Ovary (tissue), 9 donors: ENCODE results near the gene TXNDC11. TPM values are rescaled to one million over a fixed set of nuclear protein-coding genes. Genes with fewer than 3 reads are reported as not detected.

ENCODE experiments used
- DNase-seq, 5 donors: peaks; one replicate each; pipeline ENCODE4 v3.0.0-alpha.2; 2019 to 2020
- H3K27ac ChIP-seq, 2 donors: fragments of 200-600 bp; one replicate each; pipeline versions ENCODE4 v1.5.1 to v1.8.0; 2019 to 2022
- H3K27me3 ChIP-seq: fragments of 200-600 bp; one replicate; pipeline ENCODE4 v1.8.0; 2022
- H3K36me3 ChIP-seq: fragments of 200-600 bp; sonication (generic); one replicate; pipeline ENCODE4 v1.5.1; 2019
- H3K4me1 ChIP-seq: one replicate; pipeline ENCODE4 v1.8.1; 2013; ENCODE audit warnings: mild to moderate bottlenecking, moderate library complexity; ENCODE audit not compliant: insufficient read depth
- H3K4me3 ChIP-seq: fragments of 200-600 bp; sonication (generic); one replicate; pipeline ENCODE4 v1.5.1; 2017
- H3K9me3 ChIP-seq, 2 donors: fragments of 200-600 bp in 1 of 2; sonication (generic) in 1 of 2; one replicate each; pipeline versions ENCODE4 v1.5.1 to v1.8.1; 2013 to 2019; ENCODE audit warnings: mild to moderate bottlenecking in 1 of 2, moderate library complexity in 1 of 2
- CTCF ChIP-seq, 3 donors: fragments of 450-650 bp in 2 of 3; fragments of 200-600 bp in 1 of 3; IDR thresholded peaks; one replicate each; pipeline versions ENCODE4 v1.5.1 to v1.8.0; 2016 to 2022; ENCODE audit warnings: antibody characterized with exemption in 3 of 3, mild to moderate bottlenecking in 1 of 3
- EP300 ChIP-seq: sonication (generic); formaldehyde crosslinking; IDR thresholded peaks from one replicate; pipeline ENCODE4 v1.6.1; 2017; ENCODE audit warnings: antibody characterized with exemption
- POLR2A ChIP-seq: fragments of 450-650 bp; IDR thresholded peaks from one replicate; pipeline ENCODE4 v1.6.1; 2017; ENCODE audit warnings: antibody characterized with exemption, mild to moderate bottlenecking, moderate library complexity
- WGBS, 3 donors: extraction: QIAGEN DNeasy Blood & Tissue Kit in 1 of 3; methylation state at CpG; one replicate each; pipeline versions ENCODE4 v1.1.5 to v1.1.7; 2013 to 2017; 5-methylcytosine and 5-hydroxymethylcytosine counted together
- intact Hi-C, 4 donors: fragments of 100-400 bp; cut with DNase I; formaldehyde crosslinking; loops; one replicate each; pipeline versions ENCODE4 v1.11.0 to v1.15.1; 2022 to 2023
- polyA plus RNA-seq, 2 donors: library from polyadenylated mRNA; stranded (reverse); fragments of 200-250 nt in 1 of 2; fragments of 350-450 nt in 1 of 2; fragmentation: Illumina TruSeq in 1 of 2; extraction: RNeasy Lipid Tissue Mini Kit (QIAGEN cat#74804) in 1 of 2; gene quantifications; one replicate each; pipeline ENCODE4 v1.2.3, GENCODE V29; 2013 to 2014
- total RNA-seq, 7 donors: library from RNA; depleted of rRNA in 2 of 7; stranded (reverse); fragments of >200 nt in 2 of 7; fragmentation: NEBNext Ultra II Directional in 3 of 7; extraction: Animal tissue kit (Norgen Biotek cat#: 25700) in 3 of 7; gene quantifications; one replicate each; pipeline versions ENCODE4 v1.1.0 to v1.2.4, GENCODE V29; 2016 to 2023
- donor health status: DM: no; HTN: no; CAD: no; lungs with moderate emphysema.
- donor health status: DM: no; HTN: no; CAD: no.
- donor health status: Bipolar disorder and iron deficiency.
- donor health status: DM: yes; HTN: yes; CAD: no.
- donor health status: DM: no; HTN: no; CAD: no.
- donor health status: DM: yes; HTN: yes; CAD: no.

TXNDC11 gene
- total and polyA plus RNA-seq, 9 donors: 32.3 to 48.6 (median 39.3) TPM

GRCh38 chr16:11667221-11667823 is 75.3 kb downstream of the TXNDC11 start:
- Histone ChIP-seq H3K4me3 (no peak overlapping the region), H3K36me3 (no peaks in the 10 kb centered on the region), H3K4me1 (peaks cover 15% of the 10 kb centered on the region), H3K27ac (peak overlapping the region; percentile 17 to 47), H3K27me3 (no peaks in the 10 kb centered on the region), H3K9me3 (no peaks in the 10 kb centered on the region)
- intact Hi-C loops: loop anchor here in 1 of 4 donors (10.0 kb wide), 1 partner anchor 77 kb away; the partner anchor contains the start of gene TXNDC11
- no peak for DNase-seq
- WGBS, 3 donors: 82 to 91% (median 85%) methylated on average over 11 of the region's 11 CpGs
- TF ChIP-seq EP300: no peak
- TF ChIP-seq POLR2A: no peak
- no peak for TF ChIP-seq CTCF (IDR thresholded peaks at IDR 0.05)

- Histone ChIP-seq H3K4me3 (no peak overlapping the region), H3K27me3 (no peaks in the 10 kb centered on the region), H3K9me3 (no peaks in the 10 kb centered on the region), H3K36me3 (no peaks in the 10 kb centered on the region), H3K4me1 (peaks cover 13% of the 10 kb centered on the region), H3K27ac (peak overlapping the region in 1 of 2 donors; percentile 17)
- WGBS, 3 donors: 81 to 86% (median 84%) methylated on average over 14 of the region's 14 CpGs
- TF ChIP-seq CTCF (IDR thresholded peaks at IDR 0.05) (no peak), EP300 (no peak), POLR2A (no peak)
- no peak for DNase-seq
- intact Hi-C loops: loop anchor here in 1 of 4 donors (10.0 kb wide), 1 partner anchor 78 kb away; the partner anchor contains the start of gene TXNDC11
Observed at GRCh38 chr16:11666103-11667055, 76.3 kb downstream of the TXNDC11 start.

GRCh38 chr16:11665071-11665491 is 77.6 kb downstream of the TXNDC11 start:
- no peaks in the 10 kb centered on the region for H3K27me3 ChIP-seq
- 55 to 67% (median 60%) methylated on average over 11 of the region's 11 CpGs for WGBS, 3 donors
- intact Hi-C loops: loop anchor here in 1 of 4 donors (10.0 kb wide), 1 partner anchor 80 kb away; the partner anchor contains the start of gene TXNDC11
- no peaks in the 10 kb centered on the region for H3K36me3 ChIP-seq
- H3K9me3 ChIP-seq: no peaks in the 10 kb centered on the region
- peaks cover 6% of the 10 kb centered on the region for H3K4me1 ChIP-seq
- no peak overlapping the region for H3K27ac ChIP-seq
- no peak overlapping the region for H3K4me3 ChIP-seq
- DNase-seq: no peak
- TF ChIP-seq EP300 (no peak), POLR2A (no peak), CTCF (IDR thresholded peaks at IDR 0.05) (no peak)

GRCh38 chr16:11662582-11662981 is 80.1 kb downstream of the TXNDC11 start:
- H3K27me3 ChIP-seq: no peaks in the 10 kb centered on the region
- no peak for TF ChIP-seq EP300
- TF ChIP-seq CTCF (IDR thresholded peaks at IDR 0.05): no peak
- TF ChIP-seq POLR2A: no peak
- H3K9me3 ChIP-seq: no peaks in the 10 kb centered on the region
- DNase-seq: no peak
- no peak overlapping the region for H3K4me3 ChIP-seq
- no peaks in the 10 kb centered on the region for H3K4me1 ChIP-seq
- 88 to 93% (median 92%) methylated on average over 5 of the region's 5 CpGs for WGBS, 3 donors
- H3K36me3 ChIP-seq: no peaks in the 10 kb centered on the region
- H3K27ac ChIP-seq: no peak overlapping the region
- intact Hi-C loops: loop anchor here in 1 of 4 donors (10.0 kb wide), 1 partner anchor 82 kb away; the partner anchor contains the start of gene TXNDC11
